ENCODE measurements around the gene PROK1.

Gene PROK1

DNA sequence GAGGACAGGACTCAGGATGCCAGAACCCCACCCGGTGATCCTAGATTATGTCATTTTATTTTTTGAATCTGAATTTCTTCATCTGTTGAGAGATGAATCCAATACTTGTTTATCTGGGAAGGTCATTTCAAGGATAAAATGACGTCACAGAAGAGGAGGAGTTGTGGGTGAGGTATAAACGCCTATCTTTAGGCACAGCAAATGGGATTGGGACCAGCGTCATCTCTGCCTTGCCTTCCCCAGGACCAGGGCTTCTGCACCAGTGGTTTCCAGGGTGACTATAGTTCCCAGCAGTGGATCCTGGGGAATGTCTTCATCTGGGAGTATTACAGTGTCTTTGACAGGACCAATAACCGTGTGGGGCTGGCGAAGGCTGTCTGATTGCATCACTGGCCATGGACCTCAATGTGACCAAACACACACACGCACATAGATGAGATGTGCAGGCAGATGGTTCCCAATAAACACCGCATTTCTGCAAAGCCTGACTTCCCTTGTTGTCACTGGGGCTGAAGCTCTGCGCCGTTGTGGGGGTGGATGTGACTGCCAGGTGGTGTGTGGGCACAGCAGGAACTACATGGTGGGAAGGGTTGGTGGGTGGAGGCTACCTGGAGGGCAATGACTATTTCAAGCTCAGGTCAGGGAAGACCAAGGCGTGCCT lies 40.0 kb downstream of the PROK1 start:
- H2AK5ac ChIP-seq (ENCODE audit: low read length): no peak overlapping the region
- WGBS (ENCODE audit: extremely low coverage, insufficient coverage, insufficient read length): no CpG with 5 or more reads among the region's 11 CpGs
- no peak overlapping the region for H3K9ac ChIP-seq (ENCODE audit: low read length)
- no peak overlapping the region for H4K8ac ChIP-seq (ENCODE audit: low read depth, low read length)
- H2AFZ ChIP-seq (ENCODE audit: insufficient read depth, low read length, poor library complexity): no peak overlapping the region
- H3K4me3 ChIP-seq (ENCODE audit: low read depth, low read length): no peak overlapping the region
- no peak overlapping the region for H2BK12ac ChIP-seq (ENCODE audit: low read length)
- H3K27ac ChIP-seq (ENCODE audit: low read depth, low read length): no peak overlapping the region
- H3K4ac ChIP-seq (ENCODE audit: low read depth, low read length): no peak overlapping the region
- no peaks in the 10 kb centered on the region for H3K79me2 ChIP-seq (ENCODE audit: control insufficient read depth, insufficient read depth, low read length, poor library complexity)
- no peak overlapping the region for H3K23ac ChIP-seq (ENCODE audit: low read length)
- no peaks in the 10 kb centered on the region for H3K9me3 ChIP-seq (ENCODE audit: insufficient read depth, low read depth, low read length)
- no peaks in the 10 kb centered on the region for H3K79me1 ChIP-seq (ENCODE audit: low read length)
- no peak overlapping the region for H3K14ac ChIP-seq (ENCODE audit: low read length)
- no peak overlapping the region for H4K91ac ChIP-seq (ENCODE audit: low read depth, low read length)
- H3K4me2 ChIP-seq (ENCODE audit: low read length): no peak overlapping the region
- H3K4me1 ChIP-seq (ENCODE audit: control insufficient read depth in 1 of 2, insufficient read depth in 2 of 2, low read length in 2 of 2): no peaks in the 10 kb centered on the region
- no peaks in the 10 kb centered on the region for H3K36me3 ChIP-seq (ENCODE audit: control insufficient read depth in 1 of 2, insufficient read depth in 2 of 2, low read length in 2 of 2)
- no peak overlapping the region for H2BK5ac ChIP-seq (ENCODE audit: low read depth, low read length, poor library complexity)
- H2BK120ac ChIP-seq (ENCODE audit: insufficient read depth, low read length, poor library complexity): no peak overlapping the region
- no peak overlapping the region for H3K18ac ChIP-seq (ENCODE audit: low read length)
- no peak for DNase-seq
- H4K12ac ChIP-seq (ENCODE audit: low read depth, low read length): no peak overlapping the region
- H3K27me3 ChIP-seq (ENCODE audit: insufficient read depth, low read length): no peaks in the 10 kb centered on the region

DNA sequence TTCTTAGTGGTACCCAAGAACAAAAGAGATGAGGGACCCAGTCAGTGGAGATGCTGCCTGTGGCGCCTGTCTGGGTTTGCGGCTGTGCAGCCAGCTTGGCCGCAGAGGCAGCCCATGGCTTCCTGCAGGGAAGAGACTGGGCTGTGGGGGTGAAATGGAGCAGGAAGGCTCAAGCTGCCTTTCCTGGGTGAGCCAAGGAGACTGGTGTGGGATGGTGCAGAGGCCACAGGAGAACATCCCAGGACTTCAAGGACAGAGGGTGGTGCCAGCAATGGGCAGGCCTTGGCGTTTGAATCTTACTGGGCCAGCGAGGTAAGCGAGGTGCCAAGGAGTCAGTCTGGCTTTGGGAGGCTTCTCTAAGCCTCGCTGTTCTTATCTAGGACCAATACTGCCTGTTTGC lies 41.6 kb downstream of the PROK1 start:
- Histone ChIP-seq H3K4me3 (ENCODE audit: low read depth, low read length) (no peak overlapping the region), H3K36me3 (ENCODE audit: control insufficient read depth in 1 of 2, insufficient read depth in 2 of 2, low read length in 2 of 2) (no peaks in the 10 kb centered on the region), H3K27me3 (ENCODE audit: insufficient read depth, low read length) (no peaks in the 10 kb centered on the region), H2AK5ac (ENCODE audit: low read length) (no peak overlapping the region), H3K4me2 (ENCODE audit: low read length) (no peak overlapping the region), H4K8ac (ENCODE audit: low read depth, low read length) (no peak overlapping the region), H2BK12ac (ENCODE audit: low read length) (no peak overlapping the region), H2AFZ (ENCODE audit: insufficient read depth, low read length, poor library complexity) (no peak overlapping the region), H3K79me1 (ENCODE audit: low read length) (no peaks in the 10 kb centered on the region), H2BK5ac (ENCODE audit: low read depth, low read length, poor library complexity) (no peak overlapping the region), H3K9ac (ENCODE audit: low read length) (no peak overlapping the region), H3K79me2 (ENCODE audit: control insufficient read depth, insufficient read depth, low read length, poor library complexity) (no peaks in the 10 kb centered on the region), H3K9me3 (ENCODE audit: insufficient read depth, low read depth, low read length) (no peaks in the 10 kb centered on the region), H3K18ac (ENCODE audit: low read length) (no peak overlapping the region), H2BK120ac (ENCODE audit: insufficient read depth, low read length, poor library complexity) (no peak overlapping the region), H3K4ac (ENCODE audit: low read depth, low read length) (no peak overlapping the region), H4K91ac (ENCODE audit: low read depth, low read length) (no peak overlapping the region), H4K12ac (ENCODE audit: low read depth, low read length) (no peak overlapping the region), H3K4me1 (ENCODE audit: control insufficient read depth in 1 of 2, insufficient read depth in 2 of 2, low read length in 2 of 2) (no peaks in the 10 kb centered on the region), H3K14ac (ENCODE audit: low read length) (no peak overlapping the region), H3K23ac (ENCODE audit: low read length) (no peak overlapping the region), H3K27ac (ENCODE audit: low read depth, low read length) (no peak overlapping the region)
- DNase-seq: no peak
- WGBS (ENCODE audit: extremely low coverage, insufficient coverage, insufficient read length): no CpG with 5 or more reads among the region's 7 CpGs

DNA sequence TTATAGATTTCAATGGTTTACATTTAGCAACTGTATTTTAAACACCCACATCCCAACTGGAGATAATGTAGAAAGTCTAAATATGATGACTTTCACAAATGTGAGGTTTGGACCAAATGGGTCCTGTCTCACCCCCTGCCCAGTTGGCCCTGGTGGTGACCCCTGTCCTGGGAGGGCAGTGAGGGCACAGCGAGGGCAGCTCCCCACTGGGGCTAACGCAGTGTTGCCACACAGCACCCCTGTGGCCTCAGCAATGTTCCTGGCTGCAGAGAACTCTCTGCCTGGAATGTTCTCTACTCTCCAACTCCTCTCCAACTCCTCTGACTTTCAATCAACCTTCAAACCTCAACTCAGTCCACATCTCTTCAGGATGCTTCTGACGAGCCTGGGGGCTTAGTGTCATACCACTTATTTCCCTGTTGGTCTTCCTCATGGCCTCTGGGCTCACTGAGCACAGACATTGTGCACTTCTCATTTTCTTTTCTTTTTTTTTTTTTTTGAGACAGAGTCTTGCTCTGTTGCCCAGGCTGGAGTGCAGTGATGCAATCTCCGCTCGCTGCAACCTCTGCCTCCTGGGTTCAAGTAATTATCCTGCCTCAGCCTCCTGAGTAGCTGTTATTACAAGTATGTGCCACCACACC lies 42.2 kb downstream of the PROK1 start:
- DNase-seq: no peak

DNA sequence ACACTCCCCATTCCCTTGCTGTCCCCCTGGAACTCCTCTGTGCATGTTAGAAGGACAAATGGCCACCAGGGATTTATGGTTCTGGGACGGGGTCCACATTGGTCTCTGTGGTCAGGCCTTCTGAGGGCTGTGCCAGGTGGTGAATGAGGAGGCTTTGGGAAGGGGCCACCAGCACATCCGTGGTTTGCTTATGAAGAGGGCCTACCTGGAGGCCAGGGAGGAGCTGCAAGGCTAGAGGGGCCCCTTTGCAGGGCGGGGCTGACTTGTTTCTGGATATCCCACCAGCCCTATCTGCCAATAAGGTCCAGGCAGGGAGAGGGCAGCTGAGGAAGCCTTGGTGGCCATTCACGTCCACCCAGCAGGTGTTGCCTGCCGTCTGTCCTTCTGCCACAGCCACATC lies 43.1 kb downstream of the PROK1 start:
- H4K12ac ChIP-seq (ENCODE audit: low read depth, low read length): no peak overlapping the region
- DNase-seq: no peak
- no peak overlapping the region for H3K23ac ChIP-seq (ENCODE audit: low read length)
- H3K9ac ChIP-seq (ENCODE audit: low read length): no peak overlapping the region
- no peak overlapping the region for H4K91ac ChIP-seq (ENCODE audit: low read depth, low read length)
- H3K9me3 ChIP-seq (ENCODE audit: insufficient read depth, low read depth, low read length): no peaks in the 10 kb centered on the region
- no peak overlapping the region for H4K8ac ChIP-seq (ENCODE audit: low read depth, low read length)
- H3K4me3 ChIP-seq (ENCODE audit: low read depth, low read length): no peak overlapping the region
- H3K14ac ChIP-seq (ENCODE audit: low read length): no peak overlapping the region
- H2BK12ac ChIP-seq (ENCODE audit: low read length): no peak overlapping the region
- H3K4ac ChIP-seq (ENCODE audit: low read depth, low read length): no peak overlapping the region
- no peaks in the 10 kb centered on the region for H3K4me1 ChIP-seq (ENCODE audit: control insufficient read depth in 1 of 2, insufficient read depth in 2 of 2, low read length in 2 of 2)
- H3K79me1 ChIP-seq (ENCODE audit: low read length): no peaks in the 10 kb centered on the region
- H3K27ac ChIP-seq (ENCODE audit: low read depth, low read length): no peak overlapping the region
- H2AFZ ChIP-seq (ENCODE audit: insufficient read depth, low read length, poor library complexity): no peak overlapping the region
- H3K18ac ChIP-seq (ENCODE audit: low read length): no peak overlapping the region
- H3K27me3 ChIP-seq (ENCODE audit: insufficient read depth, low read length): no peaks in the 10 kb centered on the region
- no CpG with 5 or more reads among the region's 5 CpGs for WGBS (ENCODE audit: extremely low coverage, insufficient coverage, insufficient read length)
- H2AK5ac ChIP-seq (ENCODE audit: low read length): no peak overlapping the region
- H3K36me3 ChIP-seq (ENCODE audit: control insufficient read depth in 1 of 2, insufficient read depth in 2 of 2, low read length in 2 of 2): no peaks in the 10 kb centered on the region
- no peaks in the 10 kb centered on the region for H3K79me2 ChIP-seq (ENCODE audit: control insufficient read depth, insufficient read depth, low read length, poor library complexity)
- H2BK120ac ChIP-seq (ENCODE audit: insufficient read depth, low read length, poor library complexity): no peak overlapping the region
- H3K4me2 ChIP-seq (ENCODE audit: low read length): no peak overlapping the region
- no peak overlapping the region for H2BK5ac ChIP-seq (ENCODE audit: low read depth, low read length, poor library complexity)

More for the DNA sequence above, 42.2 kb downstream of the PROK1 start:
- H3K36me3 ChIP-seq (ENCODE audit: control insufficient read depth in 1 of 2, insufficient read depth in 2 of 2, low read length in 2 of 2): no peaks in the 10 kb centered on the region
- H2AK5ac ChIP-seq (ENCODE audit: low read length): no peak overlapping the region
- no peak overlapping the region for H3K4me2 ChIP-seq (ENCODE audit: low read length)
- H3K23ac ChIP-seq (ENCODE audit: low read length): no peak overlapping the region
- H4K8ac ChIP-seq (ENCODE audit: low read depth, low read length): no peak overlapping the region
- H3K4me1 ChIP-seq (ENCODE audit: control insufficient read depth in 1 of 2, insufficient read depth in 2 of 2, low read length in 2 of 2): no peaks in the 10 kb centered on the region
- H3K14ac ChIP-seq (ENCODE audit: low read length): no peak overlapping the region
- no peak overlapping the region for H3K4me3 ChIP-seq (ENCODE audit: low read depth, low read length)
- no peaks in the 10 kb centered on the region for H3K9me3 ChIP-seq (ENCODE audit: insufficient read depth, low read depth, low read length)
- H4K91ac ChIP-seq (ENCODE audit: low read depth, low read length): no peak overlapping the region
- no peak overlapping the region for H2BK120ac ChIP-seq (ENCODE audit: insufficient read depth, low read length, poor library complexity)
- no CpG with 5 or more reads among the region's 5 CpGs for WGBS (ENCODE audit: extremely low coverage, insufficient coverage, insufficient read length)
- H4K12ac ChIP-seq (ENCODE audit: low read depth, low read length): no peak overlapping the region
- H3K9ac ChIP-seq (ENCODE audit: low read length): no peak overlapping the region
- H2BK5ac ChIP-seq (ENCODE audit: low read depth, low read length, poor library complexity): no peak overlapping the region
- no peak overlapping the region for H3K4ac ChIP-seq (ENCODE audit: low read depth, low read length)
- H2BK12ac ChIP-seq (ENCODE audit: low read length): no peak overlapping the region
- no peaks in the 10 kb centered on the region for H3K27me3 ChIP-seq (ENCODE audit: insufficient read depth, low read length)
- H3K18ac ChIP-seq (ENCODE audit: low read length): no peak overlapping the region
- no peak overlapping the region for H2AFZ ChIP-seq (ENCODE audit: insufficient read depth, low read length, poor library complexity)
- H3K79me1 ChIP-seq (ENCODE audit: low read length): no peaks in the 10 kb centered on the region
- H3K27ac ChIP-seq (ENCODE audit: low read depth, low read length): no peak overlapping the region
- no peaks in the 10 kb centered on the region for H3K79me2 ChIP-seq (ENCODE audit: control insufficient read depth, insufficient read depth, low read length, poor library complexity)
